Activated naive CD8-positive, alpha-beta T cell (primary cell): ENCODE measurements around the gene NUPR2.
"Not testable (repeated sequence)": the region's sequence is repeated elsewhere in the genome, so short reads cannot be mapped to it uniquely, and the experiment has no call there.

Source experiments
- H3K27ac Mint-ChIP-seq: one replicate; pipeline ENCODE4 v1.8.0; 2021; ENCODE audit warnings: mixed read lengths
- H3K27me3 Mint-ChIP-seq: one replicate; pipeline ENCODE4 v1.8.0; 2021; ENCODE audit warnings: mixed read lengths
- H3K36me3 Mint-ChIP-seq: one replicate; pipeline ENCODE4 v1.8.0; 2021; ENCODE audit warnings: mixed read lengths
- H3K4me1 Mint-ChIP-seq: one replicate; pipeline ENCODE4 v1.8.0; 2021; ENCODE audit warnings: low read depth, mixed read lengths
- H3K4me3 Mint-ChIP-seq: one replicate; pipeline ENCODE4 v1.8.0; 2021; ENCODE audit warnings: mild to moderate bottlenecking, mixed read lengths
- H3K9me3 Mint-ChIP-seq: one replicate; pipeline ENCODE4 v1.8.0; 2021; ENCODE audit warnings: low read depth, mixed read lengths

NUPR2 gene, protein sequence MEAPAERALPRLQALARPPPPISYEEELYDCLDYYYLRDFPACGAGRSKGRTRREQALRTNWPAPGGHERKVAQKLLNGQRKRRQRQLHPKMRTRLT

DNA sequence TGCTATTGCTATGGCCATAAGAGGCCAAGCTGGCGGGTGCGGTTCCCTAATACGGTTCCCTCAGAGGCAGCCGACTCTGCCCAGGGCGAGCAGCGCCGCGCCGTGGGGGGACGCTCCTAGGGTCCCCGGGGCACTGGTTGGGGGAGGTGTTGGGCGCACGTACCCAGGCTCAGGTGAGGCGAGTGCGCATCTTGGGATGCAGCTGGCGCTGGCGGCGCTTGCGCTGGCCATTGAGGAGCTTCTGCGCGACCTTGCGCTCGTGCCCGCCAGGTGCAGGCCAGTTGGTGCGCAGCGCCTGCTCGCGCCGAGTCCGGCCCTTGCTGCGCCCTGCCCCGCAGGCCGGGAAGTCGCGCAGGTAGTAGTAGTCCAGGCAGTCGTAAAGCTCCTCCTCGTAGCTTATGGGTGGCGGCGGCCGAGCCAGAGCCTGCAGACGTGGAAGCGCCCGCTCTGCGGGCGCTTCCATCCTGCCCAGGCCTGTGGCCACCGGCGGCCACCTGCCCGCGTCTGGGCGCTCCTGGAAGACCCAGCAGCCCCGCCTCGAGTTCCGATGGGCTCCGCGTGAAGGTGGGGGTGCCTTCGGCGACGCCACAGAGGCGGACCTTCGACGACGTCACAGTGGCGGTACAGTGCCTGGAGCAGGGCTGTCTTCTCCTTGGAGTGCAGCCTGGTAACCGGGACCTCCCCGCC lies at the start of gene NUPR2:
TSS of gene NUPR2 (minus strand) at position 566 of the 687 bp plus-strand sequence. CDS start at position 463, 103 bp downstream.
- Mint-ChIP-seq H3K4me3 (no peak within 1 kb of the TSS), H3K9me3 (no peaks in the 10 kb centered on the region), H3K27ac (no peak within 1 kb of the TSS), H3K27me3 (peaks cover 11% of the 10 kb centered on the region), H3K36me3 (no peaks in the 10 kb centered on the region), H3K4me1 (no peaks in the 10 kb centered on the region)

DNA sequence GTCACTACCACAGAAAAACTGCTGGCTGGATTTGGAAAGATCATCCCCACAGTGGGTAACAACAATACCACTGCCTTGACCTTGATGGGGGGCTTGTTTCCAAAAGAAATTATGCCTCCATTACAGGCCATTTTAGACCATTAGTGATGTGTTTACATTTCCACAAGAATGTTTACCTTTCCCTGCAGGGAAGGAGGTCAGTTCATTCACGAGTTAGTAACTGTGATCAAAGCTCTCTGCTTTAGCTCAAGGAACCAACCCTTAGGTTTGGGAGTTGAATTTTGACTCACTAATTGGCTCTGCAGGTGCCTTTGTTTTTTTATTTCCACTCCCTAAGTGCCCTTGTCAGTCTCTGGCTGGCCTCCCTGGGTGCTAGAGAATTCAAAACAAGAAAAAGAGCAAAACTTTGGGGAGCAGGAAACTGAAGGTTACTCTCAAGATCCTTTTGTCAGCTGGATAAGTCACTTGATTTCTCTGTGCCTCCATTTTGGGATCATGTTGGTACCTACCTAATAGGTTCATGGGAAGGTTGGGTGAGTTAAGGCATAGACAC lies 41.1 kb upstream of the NUPR2 start:
- H3K36me3 Mint-ChIP-seq, result peaks cover 6% of the 10 kb centered on the region
- H3K4me1 Mint-ChIP-seq, result no peaks in the 10 kb centered on the region
- peaks cover 5% of the 10 kb centered on the region for H3K27me3 Mint-ChIP-seq
- no peak overlapping the region for H3K27ac Mint-ChIP-seq
- H3K4me3 Mint-ChIP-seq, result no peak overlapping the region
- peaks cover 10% of the 10 kb centered on the region for H3K9me3 Mint-ChIP-seq

DNA sequence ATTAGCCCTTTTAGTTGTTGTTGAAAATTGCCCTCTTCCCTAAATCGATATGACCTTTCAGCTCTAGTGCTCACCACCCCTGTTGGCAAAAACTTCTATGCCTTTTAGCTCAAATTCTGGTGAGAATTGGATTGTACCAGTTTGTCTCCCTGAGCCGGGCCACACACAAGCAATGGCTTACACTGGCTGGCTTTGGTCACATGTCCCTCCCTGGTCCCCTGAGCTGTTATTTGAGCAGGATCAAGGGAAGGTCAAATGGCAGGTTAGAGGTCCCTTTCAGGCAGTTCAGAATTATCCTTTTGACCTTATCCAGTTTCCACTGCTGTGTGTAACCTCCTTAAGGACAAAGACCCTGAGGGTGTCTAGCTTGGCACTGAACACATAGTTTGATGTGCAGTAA lies 14.8 kb upstream of the NUPR2 start:
- H3K27ac Mint-ChIP-seq, H3K36me3 Mint-ChIP-seq, H3K4me1 Mint-ChIP-seq, H3K27me3 Mint-ChIP-seq, H3K9me3 Mint-ChIP-seq, H3K4me3 Mint-ChIP-seq: not testable (repeated sequence)

DNA sequence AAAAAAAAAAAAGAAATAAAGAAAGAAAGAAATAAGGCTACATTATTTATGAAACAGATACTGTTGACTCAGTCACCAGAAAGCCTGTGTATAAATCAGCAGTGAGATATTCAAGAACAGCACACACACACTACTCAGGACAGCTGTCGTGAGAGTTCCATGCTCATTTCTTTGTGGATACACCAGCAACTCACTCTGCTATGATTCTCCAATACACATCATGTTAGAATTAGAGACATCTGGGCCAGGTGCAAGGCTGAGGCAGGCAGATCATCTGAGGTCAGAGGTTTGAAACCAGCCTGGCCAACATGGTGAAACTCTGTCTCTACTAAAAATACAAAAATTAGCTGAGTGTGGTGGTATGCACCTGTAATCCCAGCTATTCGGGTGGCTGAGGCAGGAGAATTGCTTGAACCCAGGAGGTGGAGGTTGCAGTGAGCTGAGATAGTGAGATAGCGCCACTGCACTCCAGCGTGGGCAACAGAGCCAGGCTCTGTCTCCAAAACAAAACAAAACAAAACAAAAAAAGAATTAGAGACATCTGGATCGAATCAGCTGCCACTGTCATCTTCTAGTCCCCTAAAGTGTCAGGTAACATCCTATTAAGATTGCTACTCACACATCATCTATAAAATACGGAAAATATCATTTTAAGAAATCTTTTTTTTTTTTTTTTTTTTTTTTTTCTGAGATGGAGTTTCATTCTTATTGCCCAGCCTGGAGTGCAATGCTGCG lies 11.2 kb upstream of the NUPR2 start:
- Mint-ChIP-seq H3K27me3 (no peaks in the 10 kb centered on the region), H3K36me3 (no peaks in the 10 kb centered on the region), H3K9me3 (no peaks in the 10 kb centered on the region), H3K27ac (no peak overlapping the region), H3K4me3 (no peak overlapping the region), H3K4me1 (no peaks in the 10 kb centered on the region)

DNA sequence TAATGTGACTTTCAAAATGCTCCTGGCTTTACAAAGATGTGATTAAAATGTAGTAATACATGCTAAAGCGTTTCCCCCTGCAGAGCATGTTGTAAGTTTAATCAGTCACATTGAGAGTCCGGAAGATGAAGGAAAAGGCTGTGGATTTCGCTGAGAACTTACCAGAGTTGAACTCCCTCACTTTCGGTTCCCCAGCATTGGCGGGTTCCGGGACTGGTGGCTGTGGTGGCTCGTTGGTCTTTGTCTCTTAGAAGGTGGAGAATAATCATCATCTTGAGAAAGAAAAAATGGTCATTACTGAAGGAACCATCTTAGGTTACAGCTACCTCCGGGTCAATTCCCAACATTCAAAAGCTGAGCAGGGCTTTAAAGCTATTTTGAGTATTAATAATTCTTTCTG lies 9.6 kb upstream of the NUPR2 start:
- no peaks in the 10 kb centered on the region for H3K36me3 Mint-ChIP-seq
- H3K27me3 Mint-ChIP-seq, result no peaks in the 10 kb centered on the region
- H3K4me1 Mint-ChIP-seq, result no peaks in the 10 kb centered on the region
- no peaks in the 10 kb centered on the region for H3K9me3 Mint-ChIP-seq
- no peak overlapping the region for H3K27ac Mint-ChIP-seq
- no peak overlapping the region for H3K4me3 Mint-ChIP-seq

DNA sequence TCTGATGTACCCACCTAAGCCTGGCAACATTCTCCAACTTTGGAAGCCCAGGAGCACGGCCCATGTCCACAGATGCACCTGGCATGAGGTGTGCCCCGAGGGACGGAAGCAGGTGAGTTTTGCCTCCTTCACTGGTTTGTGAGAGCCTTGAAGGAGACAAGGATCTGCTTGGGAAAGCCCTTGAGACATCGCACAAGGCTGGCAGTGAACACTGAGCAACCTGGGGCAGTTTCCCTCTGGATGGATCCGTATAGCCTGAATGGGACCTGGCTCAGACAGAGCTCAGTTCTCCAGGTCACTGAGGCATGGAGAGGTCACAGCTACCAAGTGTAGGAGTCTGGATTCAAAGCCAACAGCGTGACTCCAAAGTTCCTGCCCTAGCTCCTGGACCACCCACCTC lies 8.8 kb upstream of the NUPR2 start:
- no peaks in the 10 kb centered on the region for H3K4me1 Mint-ChIP-seq
- no peaks in the 10 kb centered on the region for H3K9me3 Mint-ChIP-seq
- no peaks in the 10 kb centered on the region for H3K27me3 Mint-ChIP-seq
- no peaks in the 10 kb centered on the region for H3K36me3 Mint-ChIP-seq
- H3K4me3 Mint-ChIP-seq, result no peak overlapping the region
- H3K27ac Mint-ChIP-seq, result no peak overlapping the region

DNA sequence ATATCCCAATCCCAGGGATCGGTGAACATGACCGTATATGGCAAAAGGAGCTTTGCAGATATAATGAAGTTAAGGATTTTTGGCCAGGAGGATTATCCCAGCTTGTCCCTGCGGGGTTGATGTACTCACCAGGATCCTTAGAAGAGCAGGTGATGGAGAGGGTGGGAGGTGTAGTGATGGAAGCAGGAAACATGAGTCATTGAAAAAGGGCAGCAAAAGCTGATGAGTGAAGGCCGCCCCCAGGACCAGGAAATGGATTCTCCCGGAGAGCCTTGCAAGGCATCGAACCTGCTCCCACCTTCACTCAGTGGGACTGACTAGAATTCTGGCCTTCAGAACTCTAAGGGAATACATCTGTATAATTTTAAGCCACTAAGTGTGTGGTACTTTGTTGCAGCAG lies 5.2 kb upstream of the NUPR2 start:
- Mint-ChIP-seq H3K4me1 (no peaks in the 10 kb centered on the region), H3K9me3 (no peaks in the 10 kb centered on the region), H3K27me3 (peaks cover 10% of the 10 kb centered on the region), H3K27ac (no peak overlapping the region), H3K4me3 (no peak overlapping the region), H3K36me3 (no peaks in the 10 kb centered on the region)

DNA sequence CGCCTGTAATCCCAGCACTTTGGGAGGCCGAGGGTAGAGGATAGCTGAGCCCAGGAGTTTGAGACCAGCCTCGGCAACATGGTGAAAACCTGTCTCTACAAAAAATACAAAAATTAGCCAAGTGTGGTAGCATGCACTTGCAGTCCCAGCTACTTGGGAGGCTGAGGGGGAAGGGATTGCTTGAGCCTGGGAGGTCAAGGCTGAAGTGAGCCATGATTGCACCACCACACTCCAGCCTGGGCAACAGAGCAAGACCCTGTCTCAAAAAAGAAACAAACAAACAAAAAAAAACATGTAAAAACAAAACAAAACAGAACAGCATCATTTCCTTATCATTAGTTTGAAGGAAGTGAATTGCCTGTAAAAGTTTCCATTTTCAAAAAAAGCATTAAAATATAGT lies 4.0 kb downstream of the NUPR2 start:
- not testable (repeated sequence) for H3K4me3 Mint-ChIP-seq, H3K9me3 Mint-ChIP-seq, H3K36me3 Mint-ChIP-seq, H3K27ac Mint-ChIP-seq, H3K27me3 Mint-ChIP-seq
- H3K4me1 Mint-ChIP-seq, result peaks cover 12% of the 10 kb centered on the region

DNA sequence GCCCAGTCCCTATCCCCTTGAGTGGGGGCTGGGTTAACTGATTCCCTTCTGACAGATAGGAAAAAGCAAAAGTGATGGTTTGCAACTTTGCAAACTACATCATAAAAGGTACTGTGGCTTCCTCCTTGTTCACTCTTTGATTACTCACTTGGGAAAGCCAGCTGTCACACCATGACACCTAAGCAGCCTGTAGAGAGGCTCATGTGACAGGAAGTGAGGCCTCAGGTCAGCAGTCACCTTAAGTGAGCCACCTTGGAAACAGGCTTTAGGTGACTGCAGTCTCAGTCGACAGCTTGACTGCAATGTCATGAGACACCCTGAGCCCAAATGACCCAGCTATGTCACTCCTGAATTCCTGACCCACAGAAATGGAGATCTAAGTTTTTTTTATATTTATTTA lies 5.6 kb downstream of the NUPR2 start:
- Mint-ChIP-seq H3K27me3 (peaks cover 2% of the 10 kb centered on the region), H3K36me3 (peaks cover 9% of the 10 kb centered on the region), H3K27ac (no peak overlapping the region), H3K4me1 (peaks cover 26% of the 10 kb centered on the region), H3K4me3 (no peak overlapping the region), H3K9me3 (peaks cover 6% of the 10 kb centered on the region)

DNA sequence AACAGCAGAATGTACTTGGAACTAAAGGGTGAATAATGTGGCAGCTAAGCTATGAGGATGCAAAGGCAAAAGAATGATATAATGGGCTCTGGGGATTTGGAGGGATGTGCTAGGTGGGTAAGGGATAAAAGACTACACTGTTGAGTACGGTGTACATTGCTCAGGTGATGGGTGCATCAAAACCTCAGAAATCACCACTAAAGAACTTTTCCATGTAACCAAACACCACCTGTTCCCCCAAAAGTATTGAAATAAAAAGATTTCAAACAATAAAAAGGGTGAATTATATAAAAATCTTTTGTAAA lies 8.3 kb downstream of the NUPR2 start:
- peaks cover 11% of the 10 kb centered on the region for H3K36me3 Mint-ChIP-seq
- H3K27ac Mint-ChIP-seq, result peak overlapping the region; percentile 98
- peaks cover 41% of the 10 kb centered on the region for H3K4me1 Mint-ChIP-seq
- peaks cover 6% of the 10 kb centered on the region for H3K9me3 Mint-ChIP-seq
- peak overlapping the region; percentile 96 for H3K4me3 Mint-ChIP-seq
- H3K27me3 Mint-ChIP-seq, result peaks cover 2% of the 10 kb centered on the region

DNA sequence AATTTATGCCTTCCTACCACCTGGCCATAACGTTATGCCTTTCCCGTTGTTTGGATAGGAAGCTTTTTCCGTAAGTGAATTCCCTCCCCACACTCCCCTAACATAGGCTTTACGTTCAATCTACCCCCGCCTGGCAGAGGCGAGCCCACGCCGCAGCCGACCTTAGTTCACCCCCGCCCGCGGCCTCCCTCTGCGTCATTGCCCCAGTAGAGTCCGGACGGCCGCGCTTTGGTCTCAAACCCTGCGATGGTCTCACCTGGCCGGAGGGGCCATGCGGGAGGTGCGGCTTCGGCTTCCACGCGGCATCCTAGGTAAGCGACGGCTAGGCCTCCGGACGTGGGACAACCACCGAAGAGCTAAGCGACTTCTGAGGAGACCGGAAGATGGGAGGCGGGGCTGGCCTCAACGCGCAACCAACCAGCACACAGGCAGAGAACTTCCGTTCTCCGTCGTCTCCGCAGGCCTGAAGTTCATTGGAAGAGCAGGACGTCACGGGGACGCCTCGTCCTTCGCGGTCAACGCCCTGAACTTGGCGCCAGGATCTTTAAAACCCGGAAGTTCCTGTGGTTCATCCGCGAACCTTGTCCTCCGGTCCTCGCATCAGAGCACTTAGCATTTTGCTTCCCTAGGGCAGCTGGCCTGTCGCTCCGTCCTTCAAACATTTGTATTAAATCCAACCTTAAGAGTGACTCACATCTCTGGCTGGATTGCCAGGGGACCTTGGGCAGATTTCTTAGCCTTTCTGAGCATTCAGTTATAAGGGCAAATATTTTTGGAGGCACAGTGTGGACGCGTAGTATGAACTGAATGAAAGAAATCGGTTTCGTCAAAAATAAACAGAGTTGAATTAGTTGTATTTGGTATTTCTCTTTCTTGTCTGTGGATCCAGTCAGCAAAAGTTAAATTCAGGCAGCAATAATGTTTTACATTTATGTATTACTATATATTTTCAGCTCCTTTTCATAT lies 9.8 kb downstream of the NUPR2 start, which contains the start of gene CHCHD2:
TSS of gene CHCHD2 (minus strand) at position 369 of the 966 bp plus-strand sequence. CDS start at position 306, 63 bp downstream.
- Mint-ChIP-seq H3K27me3 (peaks cover 2% of the 10 kb centered on the region), H3K9me3 (peaks cover 6% of the 10 kb centered on the region), H3K27ac (peak within 1 kb of the TSS; percentile 98), H3K4me3 (peak within 1 kb of the TSS; percentile 96), H3K4me1 (peaks cover 45% of the 10 kb centered on the region), H3K36me3 (peaks cover 13% of the 10 kb centered on the region)

DNA sequence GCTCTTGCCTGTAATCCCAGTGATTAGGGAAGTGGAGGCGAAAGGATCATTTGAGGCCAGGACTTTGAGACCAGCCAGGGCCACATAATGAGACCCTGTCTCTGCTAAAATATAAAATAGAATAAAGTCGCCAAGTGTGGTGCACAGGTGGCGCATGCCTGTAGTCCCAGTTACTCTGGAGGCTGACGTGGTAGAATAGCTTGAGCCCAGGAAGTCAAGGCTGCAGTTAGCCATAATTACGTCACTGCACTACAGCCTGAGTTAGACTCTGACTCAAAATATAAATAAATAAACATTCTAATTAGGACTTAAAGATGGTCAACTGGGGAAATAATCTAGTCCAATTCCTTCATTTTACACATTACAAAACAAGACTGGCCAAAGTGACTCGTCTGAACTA lies 10.7 kb downstream of the NUPR2 start:
- H3K27ac Mint-ChIP-seq, result peak overlapping the region; percentile 98
- peaks cover 2% of the 10 kb centered on the region for H3K27me3 Mint-ChIP-seq
- H3K36me3 Mint-ChIP-seq, result peaks cover 15% of the 10 kb centered on the region
- peaks cover 46% of the 10 kb centered on the region for H3K4me1 Mint-ChIP-seq
- peak overlapping the region; percentile 96 for H3K4me3 Mint-ChIP-seq
- H3K9me3 Mint-ChIP-seq, result peaks cover 6% of the 10 kb centered on the region

DNA sequence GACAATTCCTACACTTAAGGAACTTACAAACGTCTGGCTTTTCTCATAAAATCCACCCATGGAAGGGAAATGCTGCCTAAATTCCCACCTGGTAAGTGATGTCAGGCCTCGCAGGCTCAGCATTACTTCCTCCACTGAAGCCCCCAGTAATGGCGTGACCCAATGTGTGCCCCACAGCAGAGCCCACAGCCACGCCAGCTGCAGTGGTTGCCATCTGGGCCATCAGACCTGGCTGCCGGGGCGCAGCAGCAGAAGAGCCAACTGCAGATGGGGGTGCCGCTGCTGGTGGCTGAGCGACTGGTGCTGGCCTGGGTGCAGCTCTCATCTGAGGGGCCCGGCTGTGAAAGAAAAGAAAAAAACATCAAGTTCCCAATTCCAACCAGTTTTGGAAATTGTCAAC lies 12.1 kb downstream of the NUPR2 start:
- peaks cover 17% of the 10 kb centered on the region for H3K36me3 Mint-ChIP-seq
- H3K27ac Mint-ChIP-seq, result not testable (repeated sequence)

DNA sequence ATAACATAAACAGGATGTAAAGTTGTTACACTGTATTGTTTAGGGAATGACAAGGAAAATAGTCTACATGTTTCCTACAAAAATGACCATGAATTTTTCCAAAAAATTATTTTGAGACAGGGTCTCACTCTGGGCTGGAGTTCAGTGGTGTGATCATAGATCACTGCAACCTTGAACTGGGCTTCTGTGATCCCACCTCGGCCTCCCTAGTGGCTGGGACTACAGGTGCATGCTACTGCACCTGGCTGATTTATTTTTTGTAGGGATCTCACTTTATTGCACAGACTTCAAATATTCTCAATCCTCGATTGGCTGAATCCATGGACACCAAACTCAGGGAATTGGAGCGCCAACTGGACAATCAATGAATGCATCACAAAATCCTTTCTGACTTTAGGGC lies 16.6 kb downstream of the NUPR2 start:
- H3K27me3 Mint-ChIP-seq, result no peaks in the 10 kb centered on the region
- no peak overlapping the region for H3K27ac Mint-ChIP-seq
- H3K4me1 Mint-ChIP-seq, result peaks cover 15% of the 10 kb centered on the region
- H3K9me3 Mint-ChIP-seq, result no peaks in the 10 kb centered on the region
- H3K4me3 Mint-ChIP-seq, result no peak overlapping the region
- H3K36me3 Mint-ChIP-seq, result peaks cover 11% of the 10 kb centered on the region

More for the DNA sequence above, 12.1 kb downstream of the NUPR2 start:
- not testable (repeated sequence) for H3K27me3 Mint-ChIP-seq, H3K9me3 Mint-ChIP-seq
- peaks cover 44% of the 10 kb centered on the region for H3K4me1 Mint-ChIP-seq
- peak overlapping the region; percentile 13 for H3K4me3 Mint-ChIP-seq
